ENCODE results near the gene GUCY2C.

The GUCY2C gene

GRCh38 chr12:14652483-14652882 is 43.9 kb downstream of the GUCY2C start:
- Histone ChIP-seq H3K4me3 (ENCODE audit: low read depth, low read length) (no peak overlapping the region), H3K36me3 (replicated peaks) (no peaks in the 10 kb centered on the region), H3K27me3 (replicated peaks) (no peaks in the 10 kb centered on the region), H3K27ac (no peak overlapping the region)
- no peak for TF ChIP-seq CTCF (IDR thresholded peaks at IDR 0.05; ENCODE audit: low read depth, low read length, missing control alignments)
- DNase-seq, result no peak
- in situ Hi-C loops (cut with HindIII; ENCODE audit: low pct_ligation_motif_present, low sequenced_read_pairs), result no loop called here

GRCh38 chr12:14651371-14651770 is 45.0 kb downstream of the GUCY2C start:
- in situ Hi-C loops (cut with HindIII; ENCODE audit: low pct_ligation_motif_present, low sequenced_read_pairs), result no loop called here
- Histone ChIP-seq H3K27ac (no peak overlapping the region), H3K27me3 (replicated peaks) (no peaks in the 10 kb centered on the region), H3K4me3 (ENCODE audit: low read depth, low read length) (no peak overlapping the region), H3K36me3 (replicated peaks) (no peaks in the 10 kb centered on the region)
- no peak for TF ChIP-seq CTCF (IDR thresholded peaks at IDR 0.05; ENCODE audit: low read depth, low read length, missing control alignments)
- no peak for DNase-seq

- Histone ChIP-seq H3K4me3 (ENCODE audit: low read depth, low read length) (no peak overlapping the region), H3K36me3 (replicated peaks) (no peaks in the 10 kb centered on the region), H3K27me3 (replicated peaks) (no peaks in the 10 kb centered on the region), H3K27ac (no peak overlapping the region)
- no peak for TF ChIP-seq CTCF (IDR thresholded peaks at IDR 0.05; ENCODE audit: low read depth, low read length, missing control alignments)
- in situ Hi-C loops (cut with HindIII; ENCODE audit: low pct_ligation_motif_present, low sequenced_read_pairs), result no loop called here
- DNase-seq, result no peak
Observed at GRCh38 chr12:14650789-14651188, 45.6 kb downstream of the GUCY2C start.

- TF ChIP-seq CTCF (IDR thresholded peaks at IDR 0.05; ENCODE audit: low read depth, low read length, missing control alignments), result no peak
- H3K27ac ChIP-seq, result no peak overlapping the region
- in situ Hi-C loops (cut with HindIII; ENCODE audit: low pct_ligation_motif_present, low sequenced_read_pairs), result no loop called here
Observed at GRCh38 chr12:14647028-14647750, 49.2 kb downstream of the GUCY2C start.

GRCh38 chr12:14643251-14643650 is 53.1 kb downstream of the GUCY2C start:
- Histone ChIP-seq H3K36me3 (replicated peaks) (no peaks in the 10 kb centered on the region), H3K4me3 (ENCODE audit: low read depth, low read length) (no peak overlapping the region), H3K27me3 (replicated peaks) (no peaks in the 10 kb centered on the region), H3K27ac (no peak overlapping the region)
- TF ChIP-seq CTCF (IDR thresholded peaks at IDR 0.05; ENCODE audit: low read depth, low read length, missing control alignments), result no peak
- peak; percentile 25 for DNase-seq
- in situ Hi-C loops (cut with HindIII; ENCODE audit: low pct_ligation_motif_present, low sequenced_read_pairs), result no loop called here

More at GRCh38 chr12:14647028-14647750, 49.2 kb downstream of the GUCY2C start:
- Histone ChIP-seq H3K36me3 (replicated peaks) (no peaks in the 10 kb centered on the region), H3K4me3 (ENCODE audit: low read depth, low read length) (no peak overlapping the region), H3K27me3 (replicated peaks) (no peaks in the 10 kb centered on the region)
- no peak for DNase-seq

GRCh38 chr12:14638066-14638465 is 58.3 kb downstream of the GUCY2C start:
- in situ Hi-C loops (cut with HindIII; ENCODE audit: low pct_ligation_motif_present, low sequenced_read_pairs), result no loop called here
- DNase-seq, result no peak

More at GRCh38 chr12:14638066-14638465, 58.3 kb downstream of the GUCY2C start:
- H3K27ac ChIP-seq, result no peak overlapping the region
- H3K27me3 ChIP-seq (replicated peaks), result no peaks in the 10 kb centered on the region
- H3K4me3 ChIP-seq (ENCODE audit: low read depth, low read length), result no peak overlapping the region
- no peaks in the 10 kb centered on the region for H3K36me3 ChIP-seq (replicated peaks)
- TF ChIP-seq CTCF (IDR thresholded peaks at IDR 0.05; ENCODE audit: low read depth, low read length, missing control alignments), result no peak
